ENCODE measurements around the gene PCDHGA7.
"Not testable (repeated sequence)": the region's sequence is repeated elsewhere in the genome, so short reads cannot be mapped to it uniquely, and the experiment has no call there.

- not testable (repeated sequence) for TF ChIP-seq SETDB1 (IDR thresholded peaks at IDR 0.05; ENCODE audit: insufficient read length, low read length); REPIN1 (tag by site-specific recombination; IDR thresholded peaks at IDR 0.05; ENCODE audit: low read depth); ZNF629 (tag by site-specific recombination; IDR thresholded peaks at IDR 0.05); ZBTB48 (tag by site-specific recombination; IDR thresholded peaks at IDR 0.05)
- TF ChIP-seq, protein P1, sequence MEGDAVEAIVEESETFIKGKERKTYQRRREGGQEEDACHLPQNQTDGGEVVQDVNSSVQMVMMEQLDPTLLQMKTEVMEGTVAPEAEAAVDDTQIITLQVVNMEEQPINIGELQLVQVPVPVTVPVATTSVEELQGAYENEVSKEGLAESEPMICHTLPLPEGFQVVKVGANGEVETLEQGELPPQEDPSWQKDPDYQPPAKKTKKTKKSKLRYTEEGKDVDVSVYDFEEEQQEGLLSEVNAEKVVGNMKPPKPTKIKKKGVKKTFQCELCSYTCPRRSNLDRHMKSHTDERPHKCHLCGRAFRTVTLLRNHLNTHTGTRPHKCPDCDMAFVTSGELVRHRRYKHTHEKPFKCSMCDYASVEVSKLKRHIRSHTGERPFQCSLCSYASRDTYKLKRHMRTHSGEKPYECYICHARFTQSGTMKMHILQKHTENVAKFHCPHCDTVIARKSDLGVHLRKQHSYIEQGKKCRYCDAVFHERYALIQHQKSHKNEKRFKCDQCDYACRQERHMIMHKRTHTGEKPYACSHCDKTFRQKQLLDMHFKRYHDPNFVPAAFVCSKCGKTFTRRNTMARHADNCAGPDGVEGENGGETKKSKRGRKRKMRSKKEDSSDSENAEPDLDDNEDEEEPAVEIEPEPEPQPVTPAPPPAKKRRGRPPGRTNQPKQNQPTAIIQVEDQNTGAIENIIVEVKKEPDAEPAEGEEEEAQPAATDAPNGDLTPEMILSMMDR (tag by site-specific recombination; IDR thresholded peaks at IDR 0.05) = not testable (repeated sequence)
Observed at GRCh38 chr5:141414548-141415274, 32.2 kb downstream of the PCDHGA7 start.
